K562 (cell line): ENCODE results near the gene CRB2. TPM values are rescaled to one million over a fixed set of nuclear protein-coding genes. Genes with fewer than 3 reads are reported as not detected.
A peak's percentile ranks its signal among the peaks of the same experiment; 100 is the strongest.

Experiments used
- CXXC5 ChIP-seq: fragments of 250-450 bp; sonication (Bioruptor Pico); IDR thresholded peaks from 2 replicates; pipeline ENCODE4 v1.8.0; 2022; ENCODE audit warnings: inconsistent platforms, mild to moderate bottlenecking, moderate library complexity
- ETV1 ChIP-seq: fragments of 450-650 bp; conservative IDR thresholded peaks from 2 replicates; pipeline ENCODE4 v1.6.1; 2016; ENCODE audit warnings: missing genetic modification characterization, control low read depth, low read depth, missing compliant biosample characterization
- EWSR1 ChIP-seq: fragments of 450-650 bp; IDR thresholded peaks from 2 replicates; pipeline ENCODE4 v1.6.1; 2018; ENCODE audit warnings: borderline replicate concordance, mild to moderate bottlenecking, low read depth, moderate library complexity; ENCODE audit not compliant: partially characterized antibody
- FOXJ2 ChIP-seq: fragments of 200-800 bp; sonication (Bioruptor generic); IDR thresholded peaks from 2 replicates; pipeline ENCODE4 v1.6.1; 2016; ENCODE audit warnings: missing genetic modification characterization, missing compliant biosample characterization
- IFI16 ChIP-seq: fragments of 250-450 bp; sonication (Bioruptor Pico); IDR thresholded peaks from 2 replicates; pipeline ENCODE4 v2.1.2; 2022; ENCODE audit warnings: mild to moderate bottlenecking, inconsistent platforms
- KAT8 ChIP-seq: fragments of 450-650 bp; IDR thresholded peaks from 2 replicates; pipeline ENCODE4 v1.6.1; 2016; ENCODE audit warnings: low read depth, mild to moderate bottlenecking
- MEF2D ChIP-seq: conservative IDR thresholded peaks from 2 replicates; pipeline ENCODE4 v1.6.1; 2016; ENCODE audit warnings: low read depth, missing genetic modification characterization, missing compliant biosample characterization
- NELFE ChIP-seq: IDR thresholded peaks from 2 replicates; pipeline ENCODE4 v1.6.1; 2011; ENCODE audit warnings: mild to moderate bottlenecking; ENCODE audit not compliant: insufficient read depth, insufficient read length
- NFE2L1 ChIP-seq: fragments of 450-650 bp; IDR thresholded peaks from 2 replicates; pipeline ENCODE4 v1.6.1; 2016; ENCODE audit warnings: missing genetic modification characterization, low read depth, mild to moderate bottlenecking, missing compliant biosample characterization, moderate library complexity, borderline replicate concordance
- PHB ChIP-seq: fragments of 250-450 bp; sonication (Bioruptor Pico); IDR thresholded peaks from 2 replicates; pipeline ENCODE4 v1.5.0; 2021
- POLR2A ChIP-seq: fragments of 450-650 bp; conservative IDR thresholded peaks from 2 replicates; pipeline ENCODE4 v1.6.1; 2016
- RBM39 ChIP-seq: fragments of 200-400 bp; formaldehyde crosslinking; optimal IDR thresholded peaks from 2 replicates; pipeline ENCODE3; 2018; ENCODE audit warnings: low read depth, low read length
- SRSF9 ChIP-seq: fragments of 200-400 bp; formaldehyde crosslinking; IDR thresholded peaks from 2 replicates; pipeline ENCODE4 v1.6.1; 2017; ENCODE audit warnings: low read depth, low read length, borderline replicate concordance
- ZNF444 ChIP-seq: fragments of 250-450 bp; sonication (Bioruptor Pico); IDR thresholded peaks from 2 replicates; pipeline ENCODE4 v1.4.0; 2020; ENCODE audit warnings: mild to moderate bottlenecking, moderate library complexity
- ZSCAN29 ChIP-seq: fragments of 450-650 bp; IDR thresholded peaks from 2 replicates; pipeline ENCODE4 v1.6.1; 2017
- polyA plus RNA-seq, 8 experiments: library from polyadenylated mRNA; depleted of rRNA in 4 of 8; stranded (reverse) in 5 of 8; unstranded in 3 of 8; fragments of >200 nt; fragmentation: Nextera tagmentation in 2 of 8; fragmentation: Illumina TruSeq in 1 of 8; extraction: Ambion mirVana in 2 of 8; extraction: Trizol in 1 of 8; gene quantifications; 2 replicates each; pipeline versions ENCODE4 v1.2.1 to v1.2.3, GENCODE V29; 2011 to 2014; ENCODE audit warnings: inconsistent platforms in 1 of 8, missing spikeins in 1 of 8
- total RNA-seq, 7 experiments: library from RNA; depleted of rRNA in 6 of 7; stranded (reverse); fragments of >200 nt in 6 of 7; fragmentation: Illumina TruSeq in 2 of 7; extraction: Trizol in 2 of 7; gene quantifications; 2 replicates each; pipeline versions ENCODE4 v1.2.1 to v1.2.3, GENCODE V29; 2011 to 2021; ENCODE audit warnings: low replicate concordance in 1 of 7
- TF ChIP-seq, protein P1 (sequence below): sonication (generic); formaldehyde crosslinking; IDR thresholded peaks from 2 replicates; pipeline ENCODE4 v1.8.0; 2023; ENCODE audit warnings: missing genetic modification reagents, mild to moderate bottlenecking, borderline replicate concordance
- TF ChIP-seq, protein P2 (sequence below), 2 experiments: fragments of 450-650 bp in 1 of 2; sonication (generic) in 1 of 2; formaldehyde crosslinking; conservative IDR thresholded peaks; 2 replicates each; pipeline versions ENCODE4 v1.4.0 to v1.8.1; 2020 to 2022; ENCODE audit warnings: mild to moderate bottlenecking in 1 of 2, missing genetic modification reagents in 1 of 2
- TF ChIP-seq, protein P3 (sequence below): IDR thresholded peaks from 2 replicates; pipeline ENCODE4 v1.6.1; 2016; ENCODE audit warnings: missing genetic modification characterization, missing compliant biosample characterization
- TF ChIP-seq, protein P4 (sequence below): sonication (generic); formaldehyde crosslinking; IDR thresholded peaks from 2 replicates; pipeline ENCODE4 v1.8.0; 2022; ENCODE audit warnings: missing genetic modification reagents, mild to moderate bottlenecking, borderline replicate concordance

The CRB2 gene
- total and polyA plus RNA-seq, 9 of the 15 experiments (the other 6 are each of a cell fraction or from before 2014, with no cell fraction given), result 0.13 to 1.2 (median 0.25) TPM; not detected in 2

DNA sequence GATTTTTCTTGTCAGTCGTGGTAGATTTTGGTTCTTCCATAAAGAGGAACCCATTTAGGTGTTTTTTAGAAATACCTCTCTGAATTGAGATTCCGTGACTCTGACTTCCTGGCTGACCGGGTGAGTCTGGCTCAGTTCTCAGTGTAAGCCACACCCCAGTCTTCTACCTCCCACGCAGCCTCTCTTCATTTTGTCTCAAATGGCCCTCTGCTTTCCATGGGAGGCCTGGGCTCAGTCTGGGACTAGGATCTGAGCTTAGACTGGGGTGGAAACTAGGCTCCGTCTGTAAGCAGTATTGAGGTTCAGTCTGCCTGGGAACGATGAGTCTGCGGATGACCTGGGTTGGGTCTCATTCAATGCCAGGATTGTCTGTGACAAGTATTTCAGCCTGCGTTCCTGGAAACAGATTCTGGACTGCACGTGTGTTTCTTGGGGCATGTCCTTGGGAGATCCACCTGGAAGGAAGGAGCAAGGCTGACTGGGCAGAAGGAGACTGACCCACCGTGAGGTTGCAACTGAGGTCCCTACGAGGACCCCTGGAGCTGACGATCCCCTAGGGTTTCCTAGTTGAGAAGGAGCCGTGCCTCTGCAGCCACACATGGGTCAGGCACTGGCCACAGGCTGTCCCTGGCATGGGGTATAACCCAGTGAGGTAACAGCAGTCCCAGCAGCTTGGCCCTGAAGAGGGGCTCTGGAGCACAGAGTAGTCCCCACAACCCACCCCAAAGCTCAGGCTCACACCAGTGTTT, 12.4 kb upstream of the CRB2 start (continued):
- TF ChIP-seq, protein P1, sequence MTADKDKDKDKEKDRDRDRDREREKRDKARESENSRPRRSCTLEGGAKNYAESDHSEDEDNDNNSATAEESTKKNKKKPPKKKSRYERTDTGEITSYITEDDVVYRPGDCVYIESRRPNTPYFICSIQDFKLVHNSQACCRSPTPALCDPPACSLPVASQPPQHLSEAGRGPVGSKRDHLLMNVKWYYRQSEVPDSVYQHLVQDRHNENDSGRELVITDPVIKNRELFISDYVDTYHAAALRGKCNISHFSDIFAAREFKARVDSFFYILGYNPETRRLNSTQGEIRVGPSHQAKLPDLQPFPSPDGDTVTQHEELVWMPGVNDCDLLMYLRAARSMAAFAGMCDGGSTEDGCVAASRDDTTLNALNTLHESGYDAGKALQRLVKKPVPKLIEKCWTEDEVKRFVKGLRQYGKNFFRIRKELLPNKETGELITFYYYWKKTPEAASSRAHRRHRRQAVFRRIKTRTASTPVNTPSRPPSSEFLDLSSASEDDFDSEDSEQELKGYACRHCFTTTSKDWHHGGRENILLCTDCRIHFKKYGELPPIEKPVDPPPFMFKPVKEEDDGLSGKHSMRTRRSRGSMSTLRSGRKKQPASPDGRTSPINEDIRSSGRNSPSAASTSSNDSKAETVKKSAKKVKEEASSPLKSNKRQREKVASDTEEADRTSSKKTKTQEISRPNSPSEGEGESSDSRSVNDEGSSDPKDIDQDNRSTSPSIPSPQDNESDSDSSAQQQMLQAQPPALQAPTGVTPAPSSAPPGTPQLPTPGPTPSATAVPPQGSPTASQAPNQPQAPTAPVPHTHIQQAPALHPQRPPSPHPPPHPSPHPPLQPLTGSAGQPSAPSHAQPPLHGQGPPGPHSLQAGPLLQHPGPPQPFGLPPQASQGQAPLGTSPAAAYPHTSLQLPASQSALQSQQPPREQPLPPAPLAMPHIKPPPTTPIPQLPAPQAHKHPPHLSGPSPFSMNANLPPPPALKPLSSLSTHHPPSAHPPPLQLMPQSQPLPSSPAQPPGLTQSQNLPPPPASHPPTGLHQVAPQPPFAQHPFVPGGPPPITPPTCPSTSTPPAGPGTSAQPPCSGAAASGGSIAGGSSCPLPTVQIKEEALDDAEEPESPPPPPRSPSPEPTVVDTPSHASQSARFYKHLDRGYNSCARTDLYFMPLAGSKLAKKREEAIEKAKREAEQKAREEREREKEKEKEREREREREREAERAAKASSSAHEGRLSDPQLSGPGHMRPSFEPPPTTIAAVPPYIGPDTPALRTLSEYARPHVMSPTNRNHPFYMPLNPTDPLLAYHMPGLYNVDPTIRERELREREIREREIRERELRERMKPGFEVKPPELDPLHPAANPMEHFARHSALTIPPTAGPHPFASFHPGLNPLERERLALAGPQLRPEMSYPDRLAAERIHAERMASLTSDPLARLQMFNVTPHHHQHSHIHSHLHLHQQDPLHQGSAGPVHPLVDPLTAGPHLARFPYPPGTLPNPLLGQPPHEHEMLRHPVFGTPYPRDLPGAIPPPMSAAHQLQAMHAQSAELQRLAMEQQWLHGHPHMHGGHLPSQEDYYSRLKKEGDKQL, result no peak
- no peak for TF ChIP-seq RBM39
- TF ChIP-seq ETV1 (tag), result no peak
- TF ChIP-seq PHB (CRISPR knock-in tag), result no peak
- TF ChIP-seq POLR2A, result peak; percentile 62
- TF ChIP-seq ZSCAN29, result no peak
- TF ChIP-seq, protein P2, sequence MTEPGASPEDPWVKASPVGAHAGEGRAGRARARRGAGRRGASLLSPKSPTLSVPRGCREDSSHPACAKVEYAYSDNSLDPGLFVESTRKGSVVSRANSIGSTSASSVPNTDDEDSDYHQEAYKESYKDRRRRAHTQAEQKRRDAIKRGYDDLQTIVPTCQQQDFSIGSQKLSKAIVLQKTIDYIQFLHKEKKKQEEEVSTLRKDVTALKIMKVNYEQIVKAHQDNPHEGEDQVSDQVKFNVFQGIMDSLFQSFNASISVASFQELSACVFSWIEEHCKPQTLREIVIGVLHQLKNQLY (CRISPR knock-in tag; conservative IDR thresholded peaks at IDR 0.05), result no peak
- TF ChIP-seq, protein P3, sequence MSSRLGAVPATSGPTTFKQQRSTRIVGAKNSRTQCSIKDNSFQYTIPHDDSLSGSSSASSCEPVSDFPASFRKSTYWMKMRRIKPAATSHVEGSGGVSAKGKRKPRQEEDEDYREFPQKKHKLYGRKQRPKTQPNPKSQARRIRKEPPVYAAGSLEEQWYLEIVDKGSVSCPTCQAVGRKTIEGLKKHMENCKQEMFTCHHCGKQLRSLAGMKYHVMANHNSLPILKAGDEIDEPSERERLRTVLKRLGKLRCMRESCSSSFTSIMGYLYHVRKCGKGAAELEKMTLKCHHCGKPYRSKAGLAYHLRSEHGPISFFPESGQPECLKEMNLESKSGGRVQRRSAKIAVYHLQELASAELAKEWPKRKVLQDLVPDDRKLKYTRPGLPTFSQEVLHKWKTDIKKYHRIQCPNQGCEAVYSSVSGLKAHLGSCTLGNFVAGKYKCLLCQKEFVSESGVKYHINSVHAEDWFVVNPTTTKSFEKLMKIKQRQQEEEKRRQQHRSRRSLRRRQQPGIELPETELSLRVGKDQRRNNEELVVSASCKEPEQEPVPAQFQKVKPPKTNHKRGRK (tag), result no peak
- no peak for TF ChIP-seq KAT8
- no peak for TF ChIP-seq ZNF444
- TF ChIP-seq MEF2D (tag), result no peak
- TF ChIP-seq IFI16 (CRISPR knock-in tag), result no peak
- TF ChIP-seq SRSF9, result no peak
- TF ChIP-seq NFE2L1 (tag), result no peak
- TF ChIP-seq CXXC5, result peak; percentile 15; the same call in 1 of the 2 replicates
- TF ChIP-seq, protein P4, sequence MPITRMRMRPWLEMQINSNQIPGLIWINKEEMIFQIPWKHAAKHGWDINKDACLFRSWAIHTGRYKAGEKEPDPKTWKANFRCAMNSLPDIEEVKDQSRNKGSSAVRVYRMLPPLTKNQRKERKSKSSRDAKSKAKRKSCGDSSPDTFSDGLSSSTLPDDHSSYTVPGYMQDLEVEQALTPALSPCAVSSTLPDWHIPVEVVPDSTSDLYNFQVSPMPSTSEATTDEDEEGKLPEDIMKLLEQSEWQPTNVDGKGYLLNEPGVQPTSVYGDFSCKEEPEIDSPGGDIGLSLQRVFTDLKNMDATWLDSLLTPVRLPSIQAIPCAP (CRISPR knock-in tag), result no peak
- no peak for TF ChIP-seq EWSR1
- no peak for TF ChIP-seq NELFE
- no peak for TF ChIP-seq FOXJ2 (tag)
